Posterior cingulate gyrus (tissue), 11 donors: ENCODE measurements around the gene RIMKLB.

ENCODE experiments used
- DNase-seq, 10 donors: peaks; one replicate each; pipeline versions ENCODE4 v3.0.0 to v3.0.0-alpha.2; 2020 to 2021; ENCODE audit warnings: mixed read lengths in 3 of 10
- intact Hi-C: fragments of 100-400 bp; cut with DNase I; formaldehyde crosslinking; loops from one replicate; pipeline ENCODE4 v1.15.1; 2023

RIMKLB gene, protein sequence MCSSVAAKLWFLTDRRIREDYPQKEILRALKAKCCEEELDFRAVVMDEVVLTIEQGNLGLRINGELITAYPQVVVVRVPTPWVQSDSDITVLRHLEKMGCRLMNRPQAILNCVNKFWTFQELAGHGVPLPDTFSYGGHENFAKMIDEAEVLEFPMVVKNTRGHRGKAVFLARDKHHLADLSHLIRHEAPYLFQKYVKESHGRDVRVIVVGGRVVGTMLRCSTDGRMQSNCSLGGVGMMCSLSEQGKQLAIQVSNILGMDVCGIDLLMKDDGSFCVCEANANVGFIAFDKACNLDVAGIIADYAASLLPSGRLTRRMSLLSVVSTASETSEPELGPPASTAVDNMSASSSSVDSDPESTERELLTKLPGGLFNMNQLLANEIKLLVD

DNA sequence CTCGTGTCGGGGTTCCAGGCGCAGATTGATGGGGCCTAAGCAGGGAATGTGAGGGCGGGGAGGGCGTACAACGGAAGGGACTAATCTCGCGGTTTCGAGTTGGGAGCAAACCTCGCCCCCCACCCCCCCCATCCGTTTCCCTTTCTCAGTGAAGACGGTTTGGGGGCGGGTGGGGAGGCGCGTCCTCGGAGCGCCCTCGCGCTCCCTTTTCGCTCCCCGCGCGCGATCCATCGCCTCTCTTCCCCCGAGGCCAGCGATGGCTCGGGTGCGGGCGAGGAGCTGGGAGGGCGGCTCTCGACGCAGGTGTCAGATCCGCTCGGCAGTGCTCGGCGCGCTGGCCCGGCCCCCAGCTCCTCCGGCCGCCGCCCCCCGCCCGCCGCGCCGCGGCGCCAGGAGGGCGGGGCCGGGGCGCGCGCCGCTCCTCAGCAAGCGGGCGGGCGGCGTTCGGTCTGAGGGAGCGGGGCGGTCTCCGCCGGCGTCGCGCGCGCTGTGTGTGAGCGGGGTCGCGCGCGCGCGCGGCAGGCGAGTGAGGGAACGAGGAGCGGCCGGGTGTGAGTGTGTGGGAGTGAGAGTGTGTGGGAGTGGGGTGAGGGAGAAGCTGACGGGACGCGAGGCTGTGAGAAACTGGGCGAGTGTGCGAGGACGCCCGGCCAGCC, at the start of gene RIMKLB:
Gene RIMKLB, plus strand, starts transcription at position 516 of the 656 bp plus-strand sequence. CDS start 15,876 bp downstream, outside the sequence.
- intact Hi-C loops = loop anchor here (5.0 kb wide), 1 partner anchor 255 kb away; no protein-coding TSS in a partner anchor

DNA sequence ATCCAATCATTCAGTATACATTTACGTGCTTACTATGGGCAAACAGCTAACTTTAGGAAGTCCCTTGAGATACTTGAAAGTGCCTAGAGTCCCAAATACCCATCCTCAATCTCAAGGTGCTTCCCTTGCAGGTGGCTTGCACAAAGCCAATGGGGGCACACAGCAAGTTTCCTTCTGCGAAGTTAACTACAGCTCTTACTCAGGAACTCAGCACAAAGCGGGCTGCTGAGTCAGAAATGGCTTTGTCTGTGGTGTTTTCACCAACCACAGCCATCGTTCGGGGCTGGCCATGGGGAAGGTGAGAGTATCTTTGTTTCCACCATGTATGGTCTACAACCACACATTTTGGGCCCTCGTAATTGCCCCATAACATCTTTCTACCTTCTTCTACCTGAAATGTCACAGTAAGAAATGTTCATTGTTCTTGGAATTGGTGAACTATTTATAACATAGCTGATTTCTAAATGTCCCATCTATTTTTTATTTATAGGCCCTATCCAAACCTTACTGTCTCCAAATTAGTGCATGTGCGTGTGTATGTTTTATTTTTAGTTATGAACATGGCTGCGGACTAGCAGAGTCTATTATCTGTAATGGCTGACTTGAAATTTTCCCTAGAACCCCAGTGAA, 49.1 kb upstream of the RIMKLB start:
- DNase-seq = no peak
- intact Hi-C loops = no loop called here

More for the DNA sequence above, at the start of gene RIMKLB:
- peak; percentile 51 to 95 (median 78) for DNase-seq

DNA sequence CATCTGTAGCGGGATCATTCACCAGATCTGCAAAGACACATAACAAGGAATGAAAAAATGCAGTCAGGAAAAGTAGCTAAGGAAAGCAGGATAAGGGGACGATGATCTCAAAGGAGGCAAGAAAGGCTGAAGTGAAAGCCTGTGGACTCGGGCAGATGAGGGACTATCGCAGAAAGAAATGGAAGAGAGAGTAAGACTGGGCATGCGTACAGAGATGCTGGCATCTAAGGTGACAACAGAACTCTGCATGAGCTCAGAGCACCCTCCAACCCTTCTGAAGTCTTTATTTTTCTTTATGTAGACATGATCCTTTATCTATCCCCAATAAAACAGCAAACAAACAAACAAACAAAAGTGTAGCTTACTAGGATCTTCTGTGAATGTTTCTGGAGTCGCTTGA, 42.4 kb upstream of the RIMKLB start:
- intact Hi-C loops = no loop called here
- DNase-seq = no peak

DNA sequence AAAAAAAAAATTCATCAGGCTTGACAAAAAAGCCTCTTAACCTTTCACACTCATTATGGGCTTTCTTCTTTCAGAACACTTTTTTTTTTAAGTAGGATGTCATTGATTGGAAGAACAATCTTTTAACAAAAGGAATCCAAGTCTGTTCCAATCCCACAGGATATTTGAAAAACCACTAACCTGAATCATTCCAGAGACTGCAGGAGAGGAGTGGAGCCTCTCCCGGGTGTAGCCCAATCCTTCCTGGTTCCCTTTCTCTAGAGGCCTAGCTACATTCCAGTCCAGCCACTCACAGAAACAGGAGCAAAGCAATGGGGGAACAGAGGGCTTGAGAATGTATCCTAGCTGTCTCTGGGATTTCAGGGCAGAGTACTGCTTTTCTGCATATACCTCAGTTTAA, 39.4 kb upstream of the RIMKLB start:
- intact Hi-C loops = no loop called here
- DNase-seq = no peak

DNA sequence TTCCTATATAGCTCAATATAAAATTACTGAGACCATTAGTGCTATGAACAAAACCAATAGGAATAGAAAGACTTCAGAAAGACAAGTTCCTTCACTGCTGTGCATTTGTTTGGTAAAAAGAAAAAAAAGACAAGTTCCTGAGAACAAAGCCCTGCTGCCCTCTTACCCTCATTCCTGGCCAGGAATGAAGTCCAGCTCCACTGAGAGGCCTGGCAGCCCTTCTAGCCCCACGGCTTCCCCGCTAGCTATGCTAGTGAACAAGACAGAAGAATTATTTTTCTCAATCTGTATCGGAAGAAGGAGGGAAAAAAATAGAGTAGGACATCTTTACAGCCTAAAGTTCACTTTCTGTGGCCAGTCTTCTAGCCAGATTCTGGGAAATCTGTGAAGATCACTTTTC, 36.8 kb upstream of the RIMKLB start:
- peak in 1 of 10 donors; percentile 25 for DNase-seq

DNA sequence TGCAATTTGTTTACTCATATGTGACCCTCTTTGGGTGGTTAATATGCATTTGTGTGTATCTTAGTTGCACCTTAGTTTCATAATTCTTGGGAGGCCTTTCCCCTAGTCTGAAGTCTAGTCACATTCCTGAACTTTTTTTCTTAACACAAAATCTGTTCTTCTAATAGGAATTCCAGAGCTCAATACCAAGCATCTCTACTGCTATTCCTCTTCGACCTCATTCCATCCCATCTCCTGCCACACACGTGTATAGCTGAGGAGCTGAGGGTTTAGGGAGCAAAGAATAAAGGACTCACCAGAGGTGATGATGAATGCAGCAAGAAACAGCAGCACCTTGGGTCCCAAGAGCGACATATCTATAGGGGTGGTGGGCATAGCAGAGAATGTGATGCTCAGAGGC, 36.0 kb upstream of the RIMKLB start:
- intact Hi-C loops = no loop called here

More for the DNA sequence above, 36.8 kb upstream of the RIMKLB start:
- intact Hi-C loops = no loop called here

DNA sequence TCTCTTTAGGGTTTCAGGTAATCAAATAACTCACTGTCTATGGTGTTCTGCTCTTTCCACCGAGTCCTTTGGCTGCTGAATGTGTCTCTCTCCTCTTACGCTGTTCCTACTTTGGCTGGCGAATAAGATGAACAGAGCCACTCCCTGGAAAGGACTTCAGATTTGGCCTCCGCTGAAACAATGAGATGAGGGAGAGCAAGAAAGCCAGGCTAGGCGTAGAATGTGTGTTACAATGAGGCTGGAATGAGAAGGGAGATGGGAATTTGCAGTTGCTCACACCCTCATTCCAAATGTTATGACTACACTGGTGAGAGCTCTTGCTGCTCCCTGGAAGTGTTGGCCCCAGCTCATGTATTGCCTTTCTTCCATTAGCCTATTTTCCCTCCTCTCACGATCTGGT, 35.2 kb upstream of the RIMKLB start, which contains the start of gene MFAP5:
Gene MFAP5, minus strand, starts transcription at position 234 of the 400 bp plus-strand sequence. CDS start 722 bp downstream, outside the sequence.
- intact Hi-C loops = no loop called here
- no peak for DNase-seq

More for the DNA sequence above, 36.0 kb upstream of the RIMKLB start:
- no peak for DNase-seq

DNA sequence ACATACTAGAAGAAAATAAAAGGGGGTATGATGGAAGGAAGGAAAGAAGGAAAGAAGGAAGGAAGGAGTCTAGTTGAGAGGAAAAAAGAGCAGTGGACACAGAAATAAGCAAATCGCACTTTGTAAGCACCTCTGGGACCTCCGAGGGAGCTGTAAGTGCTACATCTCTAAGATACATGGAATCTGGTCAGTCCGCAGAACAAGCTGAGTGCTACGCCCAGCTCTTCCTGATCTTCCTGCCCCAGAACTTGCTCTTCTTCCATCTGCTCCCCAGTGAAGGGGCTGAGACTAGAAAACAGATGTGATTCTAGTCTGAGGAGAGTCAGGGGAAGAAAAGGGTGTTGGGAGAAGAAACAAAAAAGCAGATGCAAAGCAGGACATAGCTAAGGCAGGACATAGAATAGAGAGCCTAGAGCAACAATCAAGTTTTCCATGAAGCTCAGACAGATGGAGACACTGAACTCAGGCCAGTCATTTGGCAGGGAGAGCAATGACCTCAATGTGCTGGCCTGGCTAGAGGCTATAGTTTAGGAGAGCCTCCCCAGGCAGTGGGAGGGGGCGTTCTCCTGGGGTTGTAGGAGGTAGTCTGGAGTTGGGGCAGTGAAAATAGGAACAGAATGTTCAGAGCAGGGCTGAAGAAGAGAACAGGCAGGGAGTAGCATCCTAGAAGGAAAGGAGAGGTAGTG, 33.4 kb upstream of the RIMKLB start:
- intact Hi-C loops = no loop called here

DNA sequence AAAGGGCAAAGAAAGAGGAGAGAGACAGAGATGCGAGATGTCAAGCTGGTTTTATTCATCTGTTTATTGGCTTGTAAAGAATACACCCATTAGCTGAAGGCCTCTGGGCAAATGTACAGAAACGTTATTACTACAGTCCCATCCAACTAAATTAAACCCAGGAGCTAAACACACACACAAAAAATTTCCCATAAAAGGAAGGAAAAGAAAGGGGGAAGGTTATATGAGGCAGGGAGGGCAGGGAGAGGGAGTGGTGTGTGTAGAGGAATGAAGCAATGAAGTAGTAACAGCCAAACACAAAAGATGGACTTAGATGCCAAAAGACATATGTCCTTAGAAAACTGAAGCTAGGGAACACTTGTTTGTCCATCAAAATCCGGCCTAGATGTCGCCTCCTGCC, 32.0 kb upstream of the RIMKLB start:
- no peak for DNase-seq
- intact Hi-C loops = no loop called here

More for the DNA sequence above, 33.4 kb upstream of the RIMKLB start:
- no peak for DNase-seq

DNA sequence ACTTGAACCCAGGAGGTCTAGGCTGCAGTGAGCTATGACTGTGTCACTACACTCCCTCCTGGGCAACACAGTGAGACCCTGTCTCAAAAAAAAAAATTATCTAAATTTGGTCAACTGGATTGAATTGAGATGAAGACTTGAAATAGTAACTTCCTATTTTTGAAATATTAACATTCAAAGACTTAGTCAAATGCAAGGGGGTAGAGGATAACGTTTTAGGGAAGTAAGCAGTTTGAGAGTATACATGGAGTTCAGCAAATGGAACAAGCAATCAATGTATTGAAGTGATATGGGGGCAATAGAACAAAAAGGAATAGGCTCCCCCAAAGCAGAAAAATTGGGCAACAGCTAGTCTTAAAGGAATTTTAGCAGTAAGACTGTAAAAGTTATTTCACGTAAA, 30.5 kb upstream of the RIMKLB start:
- intact Hi-C loops = no loop called here
- no peak for DNase-seq

DNA sequence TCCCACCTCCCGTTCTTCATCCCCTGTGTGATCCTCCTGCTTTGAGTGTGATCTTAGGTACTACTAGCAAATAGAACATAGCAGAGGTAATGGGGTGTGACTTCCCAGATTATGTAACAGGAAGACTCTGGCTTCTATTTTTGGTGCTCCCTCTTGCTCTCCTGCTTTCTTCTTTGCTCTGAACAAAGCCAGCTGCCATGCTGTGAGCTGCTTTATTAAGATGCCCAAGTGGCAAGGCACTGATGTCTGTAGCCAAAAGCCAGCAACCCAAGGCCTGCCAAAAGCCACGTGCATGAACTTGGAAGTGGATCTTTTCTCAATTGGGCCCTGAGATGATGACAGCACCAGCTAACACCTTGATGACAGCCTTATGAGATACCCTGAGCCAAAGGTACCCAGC, 29.4 kb upstream of the RIMKLB start:
- DNase-seq = no peak
- intact Hi-C loops = no loop called here

DNA sequence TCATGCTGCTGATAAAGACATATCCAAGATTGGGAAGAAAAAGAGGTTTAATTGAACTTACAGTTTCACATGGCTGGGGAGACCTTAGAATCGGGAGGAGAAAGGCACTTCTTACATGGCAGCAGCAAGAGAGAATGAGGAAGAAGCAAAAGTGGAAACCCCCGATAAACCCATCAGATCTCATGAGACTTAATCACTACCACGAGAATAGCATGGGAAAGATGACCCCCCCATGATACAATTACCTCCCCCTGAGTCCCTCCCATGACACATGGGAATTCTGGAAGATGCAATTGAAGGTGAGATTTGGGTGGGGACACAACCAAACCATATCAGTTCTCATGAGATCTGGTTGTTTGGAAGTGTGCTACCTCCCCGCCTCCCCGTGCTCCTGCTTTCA, 25.4 kb upstream of the RIMKLB start:
- intact Hi-C loops = no loop called here

DNA sequence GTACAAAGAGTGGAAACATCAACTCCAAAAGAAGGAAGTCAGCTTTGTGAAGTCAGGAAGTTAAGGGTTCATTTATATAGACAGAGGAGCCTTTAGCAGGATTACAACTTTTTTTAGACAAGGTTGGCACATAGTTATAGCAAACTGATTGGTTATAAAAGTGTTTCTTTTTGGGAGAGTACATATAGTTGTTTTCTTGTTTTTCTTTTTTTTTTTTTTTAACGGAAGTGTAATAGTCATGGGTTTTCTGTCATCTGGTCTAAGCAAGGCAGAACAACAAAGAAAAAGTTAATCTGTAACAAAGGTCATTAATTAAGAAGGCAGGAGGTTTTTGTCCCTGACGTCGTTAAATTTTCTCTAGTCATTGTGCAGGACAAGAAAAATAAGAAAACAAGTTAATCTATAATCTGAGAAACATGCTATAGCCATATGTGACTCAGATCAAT, 22.2 kb upstream of the RIMKLB start:
- intact Hi-C loops = no loop called here

More for the DNA sequence above, 25.4 kb upstream of the RIMKLB start:
- no peak for DNase-seq

DNA sequence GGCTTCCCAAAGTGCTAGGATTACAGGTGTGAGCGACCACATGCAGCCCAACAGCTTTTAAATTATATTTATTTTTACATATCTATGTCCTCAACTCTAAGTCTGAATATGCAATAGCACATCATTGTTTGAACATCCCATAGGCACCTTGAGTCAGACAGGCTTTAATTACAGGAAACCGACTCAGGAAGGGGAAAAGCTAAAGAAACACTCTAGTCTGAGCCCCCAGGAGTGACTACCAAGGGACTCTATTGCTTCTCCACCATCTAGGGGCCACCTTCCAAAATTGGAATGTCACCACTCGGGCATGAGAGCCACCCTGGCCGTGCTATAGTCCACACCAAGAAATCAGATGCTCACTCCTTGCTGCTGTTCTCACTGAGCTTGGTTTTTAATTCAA, 21.1 kb upstream of the RIMKLB start:
- intact Hi-C loops = no loop called here
- DNase-seq = no peak

More for the DNA sequence above, 22.2 kb upstream of the RIMKLB start:
- DNase-seq = no peak

DNA sequence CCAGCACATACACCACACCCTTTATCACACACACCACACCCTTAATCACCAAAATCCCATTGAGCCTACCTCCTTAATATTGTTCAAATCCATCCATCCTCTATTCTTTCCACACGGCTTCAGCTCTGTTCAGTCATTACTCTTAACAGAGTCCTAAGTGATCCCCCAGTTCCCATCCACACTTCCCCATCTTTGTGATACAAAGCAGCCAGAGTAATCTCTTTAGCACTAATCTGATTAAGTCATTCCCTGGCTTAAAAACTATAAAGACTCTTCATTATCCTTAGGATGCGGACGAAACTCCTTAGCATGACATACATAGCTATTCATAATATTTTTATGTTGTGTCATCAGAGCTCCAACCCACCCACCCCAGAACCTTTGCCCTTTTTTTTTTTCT, 20.4 kb upstream of the RIMKLB start:
- DNase-seq = no peak
- intact Hi-C loops = no loop called here

DNA sequence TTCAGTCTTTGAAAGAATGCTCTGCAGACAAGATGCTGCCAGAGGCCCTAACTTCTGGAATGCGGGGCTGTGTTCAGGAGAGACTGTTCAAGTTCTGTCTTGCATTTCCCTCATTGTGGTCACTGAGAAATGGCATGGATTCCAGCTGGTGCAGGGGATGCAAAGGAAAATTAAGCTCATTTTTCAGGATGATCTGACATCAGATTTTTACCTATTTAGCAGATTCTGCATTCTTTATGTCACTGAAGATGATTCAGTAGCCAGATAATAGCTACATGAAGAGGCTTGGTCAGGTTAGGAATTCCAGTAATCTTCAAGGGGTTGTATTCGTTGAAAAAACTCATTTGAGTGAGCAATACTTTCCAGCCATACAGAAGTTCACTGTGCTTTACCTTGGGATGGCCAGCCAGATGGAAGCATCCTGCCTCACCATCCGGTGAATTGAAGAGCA, 19.1 kb upstream of the RIMKLB start:
- intact Hi-C loops = no loop called here
- DNase-seq = no peak

DNA sequence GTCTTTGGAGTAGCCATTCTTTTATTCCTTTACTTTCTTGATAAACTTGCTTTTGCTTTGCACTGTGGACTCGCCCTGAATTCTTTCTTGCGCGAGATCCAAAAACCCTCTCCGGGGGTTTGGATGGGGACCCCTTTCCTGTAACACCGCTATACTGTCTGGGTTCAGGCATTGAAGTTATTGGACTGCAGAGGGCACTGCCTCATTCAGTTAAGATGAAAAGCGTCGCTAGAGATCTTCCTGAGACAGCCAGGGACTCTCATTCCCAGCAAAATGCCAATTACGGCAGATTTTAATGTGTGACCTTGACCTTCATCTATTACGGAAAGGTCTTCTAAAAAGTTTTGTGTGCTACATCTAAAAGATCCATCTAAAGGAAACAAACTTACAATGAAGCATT, 17.3 kb upstream of the RIMKLB start:
- intact Hi-C loops = loop anchor here (5.0 kb wide), 1 partner anchor 142 kb away; the partner anchor contains the start of gene A2ML1
- no peak for DNase-seq

DNA sequence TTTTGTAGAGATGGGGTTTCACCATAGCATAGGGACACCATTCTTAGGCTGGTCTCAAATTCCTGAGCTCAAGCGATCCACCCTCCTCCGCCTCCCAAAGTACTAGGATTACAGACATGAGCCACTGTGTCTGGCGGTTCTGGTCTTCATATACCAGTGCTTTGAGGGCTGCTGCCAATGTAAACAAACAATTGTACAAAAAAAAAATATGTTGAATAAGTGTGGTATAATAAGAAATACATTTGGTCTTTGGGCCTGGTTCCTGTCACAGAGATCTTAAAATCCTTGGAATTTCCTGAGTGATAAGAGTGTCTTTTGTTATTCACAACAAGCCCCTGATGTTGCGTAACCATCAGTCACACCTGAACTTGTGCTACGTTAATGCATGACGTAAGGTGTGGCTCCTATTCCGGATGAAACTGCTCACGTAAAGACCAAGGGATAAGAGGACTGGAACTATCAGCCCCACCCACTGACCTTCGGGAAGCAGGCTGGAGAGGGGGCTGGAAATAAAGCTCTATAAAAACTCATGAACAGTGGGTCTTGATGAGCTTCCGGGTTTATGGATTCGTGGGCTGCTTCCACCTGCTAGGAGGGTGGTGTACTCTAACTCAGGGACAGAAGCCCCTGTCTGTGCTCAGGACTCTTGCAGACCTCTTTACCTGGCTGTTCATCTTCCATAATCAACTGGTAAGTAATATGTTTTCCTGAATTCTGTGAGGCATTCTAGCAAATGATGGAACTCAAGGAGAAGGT, 16.5 kb upstream of the RIMKLB start:
- DNase-seq = no peak
- intact Hi-C loops = loop anchor here (5.0 kb wide), 1 partner anchor 141 kb away; the partner anchor contains the start of gene A2ML1

DNA sequence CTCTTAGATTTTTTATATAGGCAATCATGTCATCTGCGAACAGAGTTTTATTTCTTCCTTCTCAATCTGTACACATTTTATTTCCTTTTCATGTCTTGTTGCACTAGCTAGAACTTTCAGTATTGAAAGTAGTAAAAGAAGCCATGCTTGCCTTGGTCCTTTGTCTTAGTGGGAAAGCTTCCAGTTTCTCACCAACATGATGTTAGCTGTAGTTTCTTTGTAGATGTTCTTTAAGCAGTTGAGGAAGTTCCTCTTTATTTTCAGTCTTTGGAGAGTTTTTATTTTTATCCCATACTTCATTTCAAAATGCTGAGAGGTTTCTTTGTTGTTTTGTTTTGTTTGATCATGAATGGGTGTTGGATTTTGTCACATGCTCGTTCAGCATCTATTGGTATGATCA, 12.7 kb upstream of the RIMKLB start:
- intact Hi-C loops = no loop called here
- DNase-seq = no peak
